Dendritic cell treated with granulocyte-macrophage colony-stimulating factor and Interleukin-4, amounts not matched to agents 40 ng/mL and 50 ng/mL, for 4 days (primary cell): ENCODE results near the gene IFT172.

Experiments used
- H3K27ac Mint-ChIP-seq: one replicate; pipeline ENCODE4 v1.8.0; 2022; ENCODE audit warnings: mild to moderate bottlenecking, mixed read lengths
- H3K27me3 Mint-ChIP-seq: one replicate; pipeline ENCODE4 v1.8.0; 2022; ENCODE audit warnings: mild to moderate bottlenecking, mixed read lengths
- H3K36me3 Mint-ChIP-seq: one replicate; pipeline ENCODE4 v1.8.0; 2022; ENCODE audit warnings: low read depth, mixed read lengths
- H3K4me1 Mint-ChIP-seq: one replicate; pipeline ENCODE4 v1.8.0; 2022; ENCODE audit warnings: low read depth, mixed read lengths
- H3K4me3 Mint-ChIP-seq: one replicate; pipeline ENCODE4 v1.8.0; 2022; ENCODE audit warnings: mild to moderate bottlenecking, moderate library complexity, mixed read lengths
- H3K9me3 Mint-ChIP-seq: one replicate; pipeline ENCODE4 v1.8.0; 2022; ENCODE audit warnings: mixed read lengths
- intact Hi-C: fragments of 100-400 bp; cut with micrococcal nuclease; formaldehyde crosslinking; loops from one replicate; pipeline ENCODE4 v1.15.0; 2022

IFT172 gene

DNA sequence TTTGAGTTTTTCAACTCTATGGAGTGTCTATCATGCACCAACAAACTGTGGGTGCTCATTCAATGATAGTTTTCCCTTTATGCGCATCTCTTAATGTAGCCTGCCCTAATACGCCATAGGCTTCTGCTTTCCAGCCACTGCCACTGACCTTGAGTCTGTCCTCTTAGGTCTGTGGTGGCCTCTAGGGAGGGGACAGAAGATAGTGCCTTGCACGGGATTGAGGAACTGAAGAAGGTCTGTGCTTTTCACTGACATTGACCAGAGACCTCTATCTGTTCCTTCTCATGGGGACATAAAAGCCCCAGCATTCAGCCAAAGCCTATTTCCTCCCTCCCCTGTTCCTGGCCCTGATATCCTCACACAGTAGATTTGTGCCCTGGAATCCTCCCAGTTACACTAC, 9.4 kb upstream of the IFT172 start:
- H3K4me1 Mint-ChIP-seq = peaks cover 49% of the 10 kb centered on the region
- peaks cover 50% of the 10 kb centered on the region for H3K27me3 Mint-ChIP-seq
- no peaks in the 10 kb centered on the region for H3K36me3 Mint-ChIP-seq
- H3K4me3 Mint-ChIP-seq = no peak overlapping the region
- no peak overlapping the region for H3K27ac Mint-ChIP-seq
- intact Hi-C loops = no loop called here
- no peaks in the 10 kb centered on the region for H3K9me3 Mint-ChIP-seq

GRCh38 chr2:27497288-27497627, 7.7 kb upstream of the IFT172 start:
- Mint-ChIP-seq H3K4me1 (peaks cover 50% of the 10 kb centered on the region), H3K9me3 (no peaks in the 10 kb centered on the region), H3K4me3 (no peak overlapping the region), H3K27ac (peak overlapping the region; percentile 46), H3K36me3 (no peaks in the 10 kb centered on the region), H3K27me3 (peaks cover 67% of the 10 kb centered on the region)
- intact Hi-C loops = no loop called here

- intact Hi-C loops = no loop called here
- Mint-ChIP-seq H3K27ac (peak within 1 kb of the TSS; percentile 46), H3K27me3 (peaks cover 69% of the 10 kb centered on the region), H3K36me3 (no peaks in the 10 kb centered on the region), H3K4me1 (peaks cover 50% of the 10 kb centered on the region), H3K4me3 (no peak within 1 kb of the TSS), H3K9me3 (no peaks in the 10 kb centered on the region)
Measured at GRCh38 chr2:27496357-27497287, 7.1 kb upstream of the IFT172 start, which contains the start of gene GCKR. Gene GCKR (plus strand): TSS chr2:27496839. CDS start chr2:27496905, 66 bp downstream.

GRCh38 chr2:27495840-27496356, 6.4 kb upstream of the IFT172 start:
- H3K9me3 Mint-ChIP-seq = no peaks in the 10 kb centered on the region
- intact Hi-C loops = no loop called here
- no peak overlapping the region for H3K4me3 Mint-ChIP-seq
- peaks cover 69% of the 10 kb centered on the region for H3K27me3 Mint-ChIP-seq
- peaks cover 50% of the 10 kb centered on the region for H3K4me1 Mint-ChIP-seq
- H3K27ac Mint-ChIP-seq = no peak overlapping the region
- H3K36me3 Mint-ChIP-seq = no peaks in the 10 kb centered on the region

GRCh38 chr2:27494944-27495554, 5.5 kb upstream of the IFT172 start, which contains the start of gene FNDC4:
Gene FNDC4 (minus strand): TSS chr2:27495200. CDS start chr2:27494679, 521 bp downstream.
- Mint-ChIP-seq H3K36me3 (no peaks in the 10 kb centered on the region), H3K27me3 (peaks cover 69% of the 10 kb centered on the region), H3K9me3 (no peaks in the 10 kb centered on the region), H3K27ac (no peak within 1 kb of the TSS), H3K4me3 (peak within 1 kb of the TSS; percentile 74), H3K4me1 (peaks cover 53% of the 10 kb centered on the region)
- intact Hi-C loops = no loop called here

DNA sequence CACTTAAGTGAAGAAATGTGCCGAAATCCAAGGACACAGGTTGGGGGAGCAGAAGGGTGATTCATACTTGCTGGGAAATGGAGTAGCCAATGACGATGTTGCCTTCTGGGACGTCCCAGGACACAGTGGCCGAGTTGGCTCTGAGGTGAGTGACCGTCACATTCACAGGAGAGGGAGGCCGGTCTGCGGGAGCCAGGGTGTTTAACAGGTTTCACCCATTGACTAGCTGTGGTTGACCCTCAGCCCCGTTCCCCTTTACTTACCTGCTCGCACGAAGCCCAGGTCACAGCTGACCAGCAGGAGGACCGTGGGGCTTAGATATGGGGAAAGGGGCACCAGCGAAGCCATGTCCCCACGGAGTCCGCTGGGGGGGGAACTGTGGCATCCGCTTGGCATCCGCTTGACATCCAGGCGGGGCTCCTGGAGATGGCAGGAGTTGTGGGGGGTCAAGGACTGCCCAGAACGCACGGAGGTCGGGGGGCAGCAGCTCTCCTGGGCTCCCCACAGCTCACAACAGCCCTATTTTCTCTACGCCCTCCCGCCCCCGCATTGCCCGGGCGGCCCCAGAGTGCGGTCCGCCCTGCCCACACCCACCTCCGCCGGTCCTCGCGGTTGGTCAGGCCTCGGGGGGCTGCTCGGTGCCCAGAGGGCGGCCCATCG, 4.9 kb upstream of the IFT172 start:
- no peaks in the 10 kb centered on the region for H3K36me3 Mint-ChIP-seq

GRCh38 chr2:27493948-27494283, 4.4 kb upstream of the IFT172 start:
- Mint-ChIP-seq H3K4me1 (peaks cover 58% of the 10 kb centered on the region), H3K36me3 (no peaks in the 10 kb centered on the region), H3K27ac (no peak overlapping the region), H3K4me3 (peak overlapping the region; percentile 67), H3K27me3 (peaks cover 60% of the 10 kb centered on the region), H3K9me3 (no peaks in the 10 kb centered on the region)
- intact Hi-C loops = no loop called here

More for the DNA sequence above, 4.9 kb upstream of the IFT172 start:
- Mint-ChIP-seq H3K4me1 (peaks cover 58% of the 10 kb centered on the region), H3K27ac (no peak overlapping the region), H3K27me3 (peaks cover 64% of the 10 kb centered on the region), H3K9me3 (no peaks in the 10 kb centered on the region), H3K4me3 (peak overlapping the region; percentile 67)
- intact Hi-C loops = no loop called here

GRCh38 chr2:27492557-27492956, 3.0 kb upstream of the IFT172 start:
- Mint-ChIP-seq H3K36me3 (no peaks in the 10 kb centered on the region), H3K9me3 (no peaks in the 10 kb centered on the region), H3K4me1 (peaks cover 52% of the 10 kb centered on the region), H3K27me3 (peaks cover 51% of the 10 kb centered on the region), H3K27ac (no peak overlapping the region), H3K4me3 (no peak overlapping the region)
- intact Hi-C loops = no loop called here

DNA sequence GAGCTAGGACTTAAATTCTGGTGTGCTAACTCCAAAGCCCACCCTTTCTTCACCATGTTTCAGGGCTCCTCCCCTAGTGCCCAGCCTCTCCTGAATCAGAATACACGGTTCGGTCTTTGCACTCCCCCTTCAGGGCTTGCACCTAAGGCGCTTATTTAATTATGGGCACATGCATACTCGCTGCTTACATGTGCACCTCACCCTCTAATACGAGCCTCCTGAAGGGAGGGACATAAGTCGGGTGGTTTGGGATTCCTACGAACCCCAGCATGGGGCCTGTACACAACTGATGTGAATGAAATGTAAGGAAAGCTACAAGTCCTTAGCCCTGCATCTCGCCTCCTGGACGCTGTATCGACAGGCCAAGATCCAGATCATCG, 435 bp downstream of the IFT172 start:
- H3K9me3 Mint-ChIP-seq = no peaks in the 10 kb centered on the region
- intact Hi-C loops = loop anchor here (1.0 to 2.0 kb wide), 2 partner anchors 80 to 94 kb away; partner anchors contain the start of genes PPM1G and ZNF512
- peaks cover 22% of the 10 kb centered on the region for H3K4me1 Mint-ChIP-seq
- peak overlapping the region; percentile 76 for H3K27ac Mint-ChIP-seq
- H3K36me3 Mint-ChIP-seq = peaks cover 8% of the 10 kb centered on the region
- H3K4me3 Mint-ChIP-seq = peak overlapping the region; percentile 80
- H3K27me3 Mint-ChIP-seq = peaks cover 20% of the 10 kb centered on the region

DNA sequence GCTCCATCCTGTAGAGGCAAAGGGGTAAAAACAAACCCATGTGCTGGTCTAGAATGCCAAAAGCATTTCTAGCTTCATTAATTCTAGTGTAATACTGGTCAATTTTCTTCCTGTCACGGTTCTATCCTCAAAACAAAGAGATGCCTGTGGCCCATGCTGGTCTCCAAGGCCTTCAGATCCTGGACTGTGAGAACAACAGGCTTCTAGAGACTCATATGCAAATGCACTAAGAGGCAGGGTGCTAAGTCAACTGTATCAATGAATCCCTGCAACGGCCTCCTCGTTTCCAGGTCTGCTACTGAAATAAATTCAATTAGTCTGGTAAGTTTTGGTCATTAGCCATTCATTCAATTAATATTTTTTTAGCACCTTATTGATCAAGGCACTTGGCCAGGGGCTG, 4.0 kb downstream of the IFT172 start:
- Mint-ChIP-seq H3K27me3 (no peaks in the 10 kb centered on the region), H3K36me3 (peaks cover 31% of the 10 kb centered on the region), H3K4me1 (peaks cover 20% of the 10 kb centered on the region), H3K9me3 (no peaks in the 10 kb centered on the region), H3K27ac (no peak overlapping the region), H3K4me3 (no peak overlapping the region)
- intact Hi-C loops = no loop called here

- Mint-ChIP-seq H3K4me1 (no peaks in the 10 kb centered on the region), H3K4me3 (no peak overlapping the region), H3K27me3 (no peaks in the 10 kb centered on the region), H3K9me3 (no peaks in the 10 kb centered on the region), H3K36me3 (peaks cover 28% of the 10 kb centered on the region), H3K27ac (no peak overlapping the region)
- intact Hi-C loops = no loop called here
Measured at GRCh38 chr2:27471961-27472360, 17.6 kb downstream of the IFT172 start.

DNA sequence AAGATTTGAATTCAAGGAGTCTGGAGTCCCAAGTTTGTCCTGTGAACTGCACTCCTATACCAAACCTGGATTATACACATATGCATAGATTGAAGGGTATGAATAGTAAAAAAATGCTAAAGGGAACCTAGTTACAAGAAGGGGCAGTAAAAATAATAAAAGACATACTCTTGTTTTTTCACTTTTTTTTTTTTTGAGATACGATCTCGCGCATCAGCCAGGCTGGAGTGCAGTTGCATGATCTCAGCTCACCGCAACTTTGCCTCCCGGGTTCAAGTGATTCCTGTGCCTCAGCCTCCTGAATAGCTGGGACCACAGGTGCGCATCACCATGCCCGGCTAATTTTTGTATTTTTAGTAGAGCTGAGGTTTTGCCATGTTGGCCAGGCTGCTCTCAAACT, 25.1 kb downstream of the IFT172 start:
- Mint-ChIP-seq H3K4me1 (no peaks in the 10 kb centered on the region), H3K27me3 (no peaks in the 10 kb centered on the region), H3K27ac (no peak overlapping the region), H3K9me3 (no peaks in the 10 kb centered on the region), H3K36me3 (peaks cover 4% of the 10 kb centered on the region), H3K4me3 (no peak overlapping the region)
- intact Hi-C loops = no loop called here

DNA sequence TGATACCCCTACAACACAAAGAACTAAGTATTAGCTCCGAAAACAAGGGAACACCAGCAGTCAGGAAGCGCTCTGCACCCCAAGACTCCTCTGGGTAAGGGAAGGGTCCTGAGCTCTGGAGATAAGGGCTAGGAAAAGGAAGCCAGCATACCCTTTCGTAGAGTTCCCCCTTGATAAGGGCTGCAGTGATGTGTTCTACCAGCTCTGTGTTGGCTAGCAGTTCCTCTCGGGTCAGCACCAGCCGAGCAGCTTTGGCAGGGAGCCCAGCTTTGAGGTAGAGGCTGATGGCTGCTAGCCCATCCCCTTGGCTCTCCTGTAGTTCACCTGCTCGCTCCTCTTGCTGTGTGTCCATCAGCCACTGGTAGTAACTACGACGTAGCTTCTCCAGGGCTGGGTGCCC, 28.4 kb downstream of the IFT172 start:
- Mint-ChIP-seq H3K27ac (no peak overlapping the region), H3K36me3 (peaks cover 28% of the 10 kb centered on the region), H3K4me1 (no peaks in the 10 kb centered on the region)

DNA sequence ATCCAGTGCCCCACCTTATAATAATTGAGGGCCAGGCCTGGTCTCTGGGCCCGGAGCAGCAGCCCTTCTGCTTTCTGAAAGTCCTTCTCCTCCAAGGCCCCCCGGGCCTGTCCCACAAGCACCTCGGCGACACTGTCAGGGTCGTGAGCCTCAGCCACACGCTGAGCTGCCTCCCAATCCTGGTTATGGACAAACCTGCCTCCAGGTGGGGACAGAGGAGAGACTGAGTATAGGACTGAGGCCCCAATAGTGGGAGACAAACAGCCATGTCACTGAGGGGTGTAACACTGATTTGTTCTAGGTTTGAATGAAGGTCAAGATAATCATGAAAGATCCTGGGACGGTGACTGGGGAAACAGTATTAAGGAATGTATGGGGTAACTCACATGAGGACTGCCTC, 35.6 kb downstream of the IFT172 start:
- H3K27me3 Mint-ChIP-seq = no peaks in the 10 kb centered on the region

More for the DNA sequence above, 28.4 kb downstream of the IFT172 start:
- no peaks in the 10 kb centered on the region for H3K9me3 Mint-ChIP-seq
- intact Hi-C loops = no loop called here
- no peak overlapping the region for H3K4me3 Mint-ChIP-seq
- H3K27me3 Mint-ChIP-seq = no peaks in the 10 kb centered on the region

More for the DNA sequence above, 35.6 kb downstream of the IFT172 start:
- Mint-ChIP-seq H3K4me3 (no peak overlapping the region), H3K4me1 (no peaks in the 10 kb centered on the region), H3K27ac (no peak overlapping the region), H3K36me3 (peaks cover 54% of the 10 kb centered on the region), H3K9me3 (no peaks in the 10 kb centered on the region)
- intact Hi-C loops = no loop called here
